ENCODE measurements around the gene CHCHD6.

- TF ChIP-seq CTCF (conservative IDR thresholded peaks at IDR 0.05 in 1 of 2, IDR thresholded peaks at IDR 0.05 in 1 of 2; ENCODE audit: extremely low read depth in 1 of 2, insufficient read depth in 1 of 2, low read depth in 1 of 2, low read length in 2 of 2): no peak
- TF ChIP-seq EZH2 (IDR thresholded peaks at IDR 0.05; ENCODE audit: borderline replicate concordance, low read length): no peak
Observed at GRCh38 chr3:126983653-126984390, 279.8 kb downstream of the CHCHD6 start.

Data from mammary epithelial cell (primary cell).